IMR-90 (cell line): Measurements from ENCODE around the gene ALDOC.

ENCODE experiments used
- CEBPB ChIP-seq: IDR thresholded peaks from 2 replicates; pipeline ENCODE4 v1.6.1; 2012; ENCODE audit warnings: low read depth, low read length, improper control_type of control experiment
- CHD1 ChIP-seq: IDR thresholded peaks from 2 replicates; pipeline ENCODE4 v1.6.1; 2012; ENCODE audit warnings: low read depth, low read length, improper control_type of control experiment
- FOS ChIP-seq: fragments of 150-350 bp; IDR thresholded peaks from 2 replicates; pipeline ENCODE4 v1.6.1; 2016; ENCODE audit warnings: low read depth, low read length
- MAFK ChIP-seq: IDR thresholded peaks from 2 replicates; pipeline ENCODE4 v1.6.1; 2012; ENCODE audit warnings: low read depth, low read length, improper control_type of control experiment
- POLR2A ChIP-seq: IDR thresholded peaks from 2 replicates; pipeline ENCODE4 v1.6.1; 2012; ENCODE audit warnings: mild to moderate bottlenecking, low read depth, low read length
- RAD21 ChIP-seq: IDR thresholded peaks from 2 replicates; pipeline ENCODE4 v1.6.1; 2012; ENCODE audit warnings: low read length, improper control_type of control experiment
- RCOR1 ChIP-seq: IDR thresholded peaks from 2 replicates; pipeline ENCODE4 v1.6.1; 2012; ENCODE audit warnings: mild to moderate bottlenecking, low read length, improper control_type of control experiment; ENCODE audit not compliant: insufficient replicate concordance
- RFX5 ChIP-seq: IDR thresholded peaks from 2 replicates; pipeline ENCODE4 v1.8.0; 2012; ENCODE audit warnings: low read depth, mild to moderate bottlenecking, low read length, moderate library complexity
- TF ChIP-seq, protein P1 (sequence below): conservative IDR thresholded peaks from 2 replicates; pipeline ENCODE4 v1.5.1; 2012; ENCODE audit warnings: mild to moderate bottlenecking, low read depth, low read length, improper control_type of control experiment
- TF ChIP-seq, protein P2 (sequence below): fragments of 150-350 bp; IDR thresholded peaks from 2 replicates; pipeline ENCODE4 v1.6.1; 2017; ENCODE audit warnings: mild to moderate bottlenecking, antibody characterized with exemption, low read length, low read depth

DNA sequence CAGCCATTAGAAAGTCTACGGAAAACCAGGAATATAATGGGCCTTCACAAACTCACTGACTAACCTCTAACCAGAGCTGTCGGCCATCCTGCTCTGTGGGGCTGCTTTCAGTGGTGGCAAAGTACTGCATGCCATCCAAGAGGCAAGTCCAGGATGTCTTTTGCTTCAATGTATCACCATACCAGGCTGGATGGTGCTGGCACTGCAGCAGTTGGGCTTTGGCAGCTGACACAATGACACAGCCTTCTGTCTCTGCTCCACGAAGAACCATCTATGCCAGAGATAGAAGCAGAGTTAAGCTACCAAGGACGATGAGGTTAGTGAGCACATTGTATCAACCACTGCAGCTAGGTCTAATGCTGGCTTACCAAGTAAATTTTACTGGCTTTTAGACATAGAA lies 47.0 kb upstream of the ALDOC start:
- TF ChIP-seq, protein P1, sequence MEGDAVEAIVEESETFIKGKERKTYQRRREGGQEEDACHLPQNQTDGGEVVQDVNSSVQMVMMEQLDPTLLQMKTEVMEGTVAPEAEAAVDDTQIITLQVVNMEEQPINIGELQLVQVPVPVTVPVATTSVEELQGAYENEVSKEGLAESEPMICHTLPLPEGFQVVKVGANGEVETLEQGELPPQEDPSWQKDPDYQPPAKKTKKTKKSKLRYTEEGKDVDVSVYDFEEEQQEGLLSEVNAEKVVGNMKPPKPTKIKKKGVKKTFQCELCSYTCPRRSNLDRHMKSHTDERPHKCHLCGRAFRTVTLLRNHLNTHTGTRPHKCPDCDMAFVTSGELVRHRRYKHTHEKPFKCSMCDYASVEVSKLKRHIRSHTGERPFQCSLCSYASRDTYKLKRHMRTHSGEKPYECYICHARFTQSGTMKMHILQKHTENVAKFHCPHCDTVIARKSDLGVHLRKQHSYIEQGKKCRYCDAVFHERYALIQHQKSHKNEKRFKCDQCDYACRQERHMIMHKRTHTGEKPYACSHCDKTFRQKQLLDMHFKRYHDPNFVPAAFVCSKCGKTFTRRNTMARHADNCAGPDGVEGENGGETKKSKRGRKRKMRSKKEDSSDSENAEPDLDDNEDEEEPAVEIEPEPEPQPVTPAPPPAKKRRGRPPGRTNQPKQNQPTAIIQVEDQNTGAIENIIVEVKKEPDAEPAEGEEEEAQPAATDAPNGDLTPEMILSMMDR = no peak
- TF ChIP-seq FOS (no peak), RAD21 (no peak), POLR2A (no peak), CHD1 (no peak), CEBPB (no peak), MAFK (no peak), RCOR1 (no peak), RFX5 (no peak)
- TF ChIP-seq, protein P2, sequence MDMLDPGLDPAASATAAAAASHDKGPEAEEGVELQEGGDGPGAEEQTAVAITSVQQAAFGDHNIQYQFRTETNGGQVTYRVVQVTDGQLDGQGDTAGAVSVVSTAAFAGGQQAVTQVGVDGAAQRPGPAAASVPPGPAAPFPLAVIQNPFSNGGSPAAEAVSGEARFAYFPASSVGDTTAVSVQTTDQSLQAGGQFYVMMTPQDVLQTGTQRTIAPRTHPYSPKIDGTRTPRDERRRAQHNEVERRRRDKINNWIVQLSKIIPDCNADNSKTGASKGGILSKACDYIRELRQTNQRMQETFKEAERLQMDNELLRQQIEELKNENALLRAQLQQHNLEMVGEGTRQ = no peak
